EL (cell line): ENCODE data around the gene PYCR2.
"Not testable (repeated sequence)": the region's sequence is repeated elsewhere in the genome, so short reads cannot be mapped to it uniquely, and the experiment has no call there.

Experiments
- DNase-seq: peaks from one replicate; pipeline ENCODE4 v3.0.0-alpha.2; 2016

PYCR2 gene

DNA sequence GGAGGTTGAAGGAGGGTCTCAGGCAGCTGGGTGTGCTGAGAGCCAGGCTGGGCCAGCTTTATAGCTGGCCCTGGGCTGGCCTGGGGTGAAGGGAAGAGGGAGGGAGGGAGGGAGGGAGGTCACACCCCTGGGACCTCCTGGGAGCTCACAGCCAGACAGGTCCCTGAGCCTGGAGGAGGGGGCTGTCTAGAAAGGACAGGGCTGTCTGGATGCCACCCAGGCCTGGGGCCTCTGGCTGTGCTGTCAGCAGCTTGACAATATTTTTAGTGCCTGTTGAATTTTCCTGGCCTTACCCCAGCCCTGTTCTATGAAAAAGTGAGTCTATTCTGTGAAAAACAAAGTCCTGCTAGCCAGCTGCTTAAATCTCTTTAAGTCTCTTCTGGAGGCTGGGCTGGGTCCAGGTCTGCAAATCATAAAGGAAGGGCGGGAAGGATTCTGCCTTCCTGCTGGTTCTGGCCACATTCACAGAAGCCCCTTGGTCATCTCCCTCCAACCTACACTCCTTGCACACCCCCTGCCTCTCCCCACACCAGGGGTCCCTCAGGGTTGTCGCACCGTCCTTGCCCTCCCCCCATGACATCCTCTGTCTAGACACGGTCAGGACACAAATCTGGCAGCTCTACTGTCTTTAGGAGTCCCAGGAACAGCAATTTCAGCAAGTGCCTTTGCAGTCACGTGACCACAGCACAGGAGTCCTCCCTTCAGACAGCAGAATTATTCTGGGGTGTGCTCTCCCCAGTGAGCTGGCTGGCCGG is 17.3 kb upstream of the PYCR2 start, which contains the start of gene LEFTY2:
LEFTY2 (minus strand) TSS at position 34 of the 755 bp plus-strand sequence. CDS start 80 bp downstream, outside the sequence.
- no peak for DNase-seq

DNA sequence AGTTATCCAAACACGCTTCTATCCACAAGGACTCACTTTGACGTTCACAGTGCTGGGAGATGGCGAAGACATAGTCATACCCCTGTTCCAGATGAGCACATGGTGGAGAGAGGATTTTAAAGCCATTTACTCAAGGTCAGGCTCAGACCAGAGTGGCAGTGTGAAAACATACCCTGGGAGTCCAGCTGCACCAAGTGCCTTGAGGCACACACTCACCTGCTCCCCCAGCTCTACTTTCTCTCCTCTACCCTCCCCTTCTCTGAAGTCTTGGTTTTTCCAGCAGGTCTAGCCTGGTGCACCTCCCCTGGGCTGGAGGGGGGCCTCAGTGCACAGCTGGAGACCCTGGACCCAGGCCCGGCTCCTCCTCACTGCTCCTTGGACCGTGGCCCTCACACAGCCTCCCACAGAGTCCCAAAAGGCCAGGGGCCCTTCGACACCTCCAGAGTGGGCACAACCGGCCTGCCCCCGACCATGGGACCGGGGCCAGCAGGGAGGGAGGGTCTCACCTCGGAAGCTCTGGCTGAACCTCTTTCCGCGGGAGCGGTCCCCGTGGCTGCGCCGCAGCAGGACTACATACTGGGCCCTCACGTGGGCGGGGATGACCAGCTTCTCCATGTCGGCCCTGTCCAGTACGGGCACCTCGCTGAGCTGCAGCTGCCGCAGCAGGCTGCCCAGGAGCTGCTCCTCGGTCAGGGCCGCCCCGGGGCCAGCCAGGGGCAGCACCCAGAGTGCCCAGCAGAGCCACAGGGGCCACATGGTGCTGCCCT is 16.5 kb upstream of the PYCR2 start:
- no peak for DNase-seq

GRCh38 chr1:225939939-225940310 is 15.9 kb upstream of the PYCR2 start:
- DNase-seq: not testable (repeated sequence)

DNA sequence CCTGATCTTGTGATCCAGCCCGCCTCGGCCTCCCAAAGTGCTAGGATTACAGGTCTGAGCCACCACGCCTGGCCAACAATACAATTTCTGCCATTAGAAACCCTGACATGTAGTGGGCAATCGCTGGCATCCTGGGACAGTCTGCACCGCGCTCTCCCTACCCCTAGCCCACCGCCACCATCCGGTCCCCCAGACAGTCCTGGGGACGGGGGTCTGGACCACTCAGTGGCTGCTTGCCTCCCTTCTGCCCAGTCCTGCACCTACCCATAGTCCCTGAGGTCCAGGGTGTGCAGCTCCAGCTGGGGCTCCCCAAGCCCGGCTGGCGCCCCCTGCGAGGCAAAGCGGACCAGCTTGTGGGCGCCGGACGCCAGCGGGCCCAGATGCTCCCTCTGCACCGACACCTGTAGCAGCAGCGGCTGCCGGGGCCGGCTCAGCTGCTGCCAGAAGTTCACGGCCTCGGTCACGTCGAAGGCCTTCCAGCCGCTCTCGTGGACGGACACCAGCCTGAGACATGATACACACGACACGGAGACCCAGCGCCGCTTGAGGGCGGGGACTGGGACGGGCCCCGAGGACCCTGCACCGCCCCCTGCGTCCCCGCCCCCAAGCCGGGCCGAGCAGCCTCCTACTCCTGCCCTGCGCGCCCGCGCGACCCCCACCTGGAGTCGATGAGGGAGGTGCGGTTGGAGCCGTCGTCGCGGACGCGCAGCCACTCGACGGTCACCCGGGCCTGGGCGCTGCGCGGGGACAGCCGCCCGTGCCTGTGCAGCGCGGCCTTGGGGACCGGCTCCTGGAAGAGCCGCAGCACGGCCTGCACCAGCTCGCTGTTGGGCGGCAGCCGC is 15.3 kb upstream of the PYCR2 start:
- DNase-seq: not testable (repeated sequence)

GRCh38 chr1:225937048-225937968 is 13.3 kb upstream of the PYCR2 start:
- DNase-seq: no peak

GRCh38 chr1:225936523-225936922 is 12.5 kb upstream of the PYCR2 start:
- no peak for DNase-seq

DNA sequence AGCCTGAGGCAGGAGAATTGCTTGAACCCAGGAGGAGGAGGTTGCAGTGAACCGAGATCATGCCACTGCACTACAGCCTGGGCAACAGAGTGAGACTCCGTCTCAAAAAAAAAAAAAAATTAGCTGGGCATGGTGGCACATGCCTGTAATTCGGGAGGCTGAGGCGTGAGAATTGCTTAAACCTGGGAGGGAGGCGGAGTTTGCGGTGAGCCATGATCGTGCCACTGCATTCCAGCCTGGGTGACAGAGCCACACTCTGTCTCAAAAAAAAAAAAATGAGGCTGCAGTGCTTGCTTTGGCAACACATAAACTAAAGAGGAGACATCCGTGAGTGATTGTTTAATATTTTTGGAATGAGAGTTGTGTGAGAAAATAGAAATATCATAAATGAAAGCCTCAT is 12.0 kb upstream of the PYCR2 start:
- not testable (repeated sequence) for DNase-seq

- DNase-seq: no peak
Measured at GRCh38 chr1:225934711-225935110, 10.7 kb upstream of the PYCR2 start.

DNA sequence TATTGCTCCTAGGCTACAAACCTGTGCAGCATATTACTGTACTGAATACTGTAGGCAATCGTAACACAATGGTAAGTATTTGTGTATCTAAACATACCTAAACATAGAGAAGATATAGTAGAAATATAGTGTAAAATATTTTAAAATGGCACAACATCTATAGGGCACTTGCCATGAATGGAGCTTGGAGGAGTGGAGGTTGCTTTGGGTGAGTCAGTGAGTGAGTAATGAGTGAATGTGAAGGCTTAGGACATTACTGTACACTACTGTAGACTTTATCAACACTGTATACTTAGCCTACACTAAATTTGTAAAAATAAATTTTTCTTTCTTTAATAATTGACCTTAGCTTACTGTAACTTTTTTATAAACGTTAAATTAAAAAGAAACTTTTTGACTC is 9.0 kb upstream of the PYCR2 start:
- peak; percentile 69 for DNase-seq

DNA sequence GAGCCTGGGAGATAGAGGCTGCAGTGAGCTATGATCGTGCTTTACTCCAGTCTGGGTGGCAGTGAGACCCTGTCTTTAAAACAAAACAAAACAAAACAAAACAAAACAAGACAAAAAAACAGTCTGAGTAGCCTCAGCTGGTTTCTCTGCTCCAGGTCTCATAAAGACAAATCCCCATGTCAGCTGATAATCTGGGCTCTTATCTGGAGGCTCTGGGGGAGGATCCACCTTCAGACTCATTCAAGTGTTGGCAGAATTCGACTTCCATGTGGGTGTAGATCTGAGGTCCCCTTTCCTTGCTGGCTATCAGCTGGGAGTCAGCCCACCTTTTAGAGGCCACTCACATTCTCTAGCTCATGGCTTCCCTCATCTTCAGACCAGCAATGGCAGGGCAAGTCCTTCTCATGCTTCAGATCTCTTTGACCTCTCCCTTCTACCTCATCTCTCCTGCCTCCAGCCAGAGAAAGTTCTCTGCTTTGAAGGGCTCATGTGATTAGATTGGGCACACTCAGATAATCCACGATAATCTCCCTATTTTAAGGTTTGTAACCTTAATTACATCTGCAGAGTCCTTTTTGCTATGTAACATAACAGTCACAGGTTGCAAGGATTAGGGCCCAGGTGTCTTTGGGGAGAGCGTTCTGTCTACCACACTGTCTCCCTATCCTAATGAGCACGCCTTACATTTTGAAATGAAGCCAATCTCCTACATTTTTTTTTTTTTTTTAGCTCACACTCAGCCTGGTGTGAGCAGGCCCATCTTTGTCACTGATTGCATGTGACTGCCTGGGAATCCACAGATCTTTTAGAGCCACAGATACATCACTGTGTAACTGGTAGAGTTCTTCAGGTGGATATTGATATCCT is 7.5 kb upstream of the PYCR2 start:
- no peak for DNase-seq

DNA sequence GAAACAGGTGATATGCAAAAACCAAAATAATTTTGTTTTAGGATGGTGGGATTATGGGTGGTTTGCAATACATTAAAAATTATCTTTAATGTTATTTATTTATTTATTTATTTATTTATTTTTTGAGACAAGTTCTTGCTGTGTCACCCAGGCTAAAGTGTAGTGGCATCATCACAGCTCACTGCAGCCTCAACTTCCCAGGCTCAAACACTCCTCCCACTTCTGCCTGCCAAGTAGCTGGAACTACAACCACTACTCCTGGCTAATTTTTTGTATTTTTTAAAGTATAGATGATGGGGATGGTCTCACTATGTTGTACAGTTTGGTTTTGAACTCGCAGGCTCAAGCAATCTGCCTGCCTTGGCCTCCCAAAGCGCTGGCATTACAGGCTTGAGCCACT is 6.5 kb upstream of the PYCR2 start:
- DNase-seq: no peak

GRCh38 chr1:225929462-225929861 is 5.4 kb upstream of the PYCR2 start:
- DNase-seq: not testable (repeated sequence)

DNA sequence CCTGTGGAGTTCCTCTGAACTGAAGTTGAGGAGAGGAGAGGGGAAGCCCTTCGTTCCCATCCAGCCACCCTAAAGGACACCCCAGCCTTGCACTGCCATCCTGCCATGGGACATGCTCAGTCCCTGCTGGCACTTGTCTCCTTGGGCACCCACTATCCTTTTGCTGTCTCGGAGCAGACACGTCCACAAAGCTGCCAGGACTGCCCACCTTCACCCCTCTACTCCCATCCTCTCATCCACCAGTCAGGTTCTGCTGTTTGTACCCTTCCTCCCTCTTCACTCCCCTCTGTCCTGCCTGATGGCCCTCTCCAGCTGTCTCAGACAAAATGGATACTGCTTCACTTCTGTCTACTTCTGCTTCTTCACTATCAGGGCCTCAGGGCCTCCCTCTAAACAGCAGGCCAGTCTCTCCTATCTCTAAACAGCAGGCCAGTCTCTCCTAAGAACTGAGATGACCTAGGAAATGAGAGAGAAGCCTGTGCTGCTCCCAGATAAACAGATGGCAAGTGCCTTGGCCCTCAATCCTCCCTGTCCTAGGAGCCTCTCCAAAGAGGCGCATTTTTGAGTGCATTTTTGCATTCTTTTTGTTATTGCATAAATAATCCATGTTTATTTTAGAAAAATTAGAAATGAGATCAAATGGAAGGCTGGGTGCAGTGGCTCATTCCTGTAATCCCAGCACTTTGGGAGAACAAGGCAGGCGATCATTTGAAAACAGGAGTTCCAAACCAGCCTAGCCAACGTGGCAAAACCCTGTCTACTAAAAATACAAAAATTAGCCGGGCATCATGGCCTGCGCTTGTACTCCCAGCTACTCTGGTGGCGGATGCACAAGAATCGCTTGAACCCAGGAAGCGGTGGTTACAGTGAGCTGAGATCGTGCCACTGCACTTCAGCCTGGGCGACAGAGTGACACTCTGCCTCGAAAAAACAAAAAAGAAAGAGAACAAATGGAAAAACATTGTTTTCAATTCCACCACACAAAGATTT is 4.4 kb upstream of the PYCR2 start:
- DNase-seq: no peak

DNA sequence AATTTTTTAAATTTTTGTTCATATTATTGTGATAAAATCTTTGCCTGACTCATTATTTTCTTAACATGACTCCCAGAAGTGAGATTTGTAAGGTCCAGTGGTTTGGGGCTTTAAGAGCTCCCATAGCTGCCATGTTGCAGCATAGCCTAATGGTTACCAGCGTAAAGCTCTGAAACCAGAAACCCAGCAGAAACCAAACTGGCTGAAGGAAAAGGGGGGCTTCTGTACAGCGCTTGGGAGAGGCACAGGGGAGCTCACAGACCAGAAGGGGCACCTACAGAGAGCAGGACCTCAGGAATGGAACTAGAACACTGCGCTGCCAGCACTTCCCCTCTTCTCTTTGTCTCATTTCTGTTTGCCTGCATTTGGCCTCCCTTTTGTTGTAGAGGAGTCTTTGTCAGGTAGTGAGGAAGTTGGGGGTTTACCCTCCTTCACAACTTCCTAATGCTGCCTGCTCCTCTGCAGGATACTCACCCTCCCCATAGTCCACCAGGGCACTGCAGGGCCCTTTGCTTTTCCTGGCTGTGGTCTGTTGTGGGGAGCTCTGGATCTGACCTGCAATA is 2.6 kb upstream of the PYCR2 start:
- DNase-seq: peak; percentile 30

DNA sequence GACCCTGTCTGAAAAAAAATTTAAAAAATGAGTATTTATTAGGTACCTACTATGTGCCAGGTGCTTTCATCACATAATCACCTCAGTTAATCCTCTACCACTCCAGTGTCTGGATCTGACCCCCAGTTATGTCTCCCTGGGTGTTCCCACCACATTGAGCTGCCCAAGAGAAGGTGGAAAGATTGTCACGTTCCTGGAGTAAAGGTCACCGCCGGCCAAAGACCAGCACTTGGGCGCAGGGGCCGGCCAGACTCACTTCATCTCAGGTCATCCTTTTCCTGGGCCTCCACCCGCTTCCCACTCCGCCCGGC is 714 bp downstream of the PYCR2 start:
- DNase-seq: no peak

DNA sequence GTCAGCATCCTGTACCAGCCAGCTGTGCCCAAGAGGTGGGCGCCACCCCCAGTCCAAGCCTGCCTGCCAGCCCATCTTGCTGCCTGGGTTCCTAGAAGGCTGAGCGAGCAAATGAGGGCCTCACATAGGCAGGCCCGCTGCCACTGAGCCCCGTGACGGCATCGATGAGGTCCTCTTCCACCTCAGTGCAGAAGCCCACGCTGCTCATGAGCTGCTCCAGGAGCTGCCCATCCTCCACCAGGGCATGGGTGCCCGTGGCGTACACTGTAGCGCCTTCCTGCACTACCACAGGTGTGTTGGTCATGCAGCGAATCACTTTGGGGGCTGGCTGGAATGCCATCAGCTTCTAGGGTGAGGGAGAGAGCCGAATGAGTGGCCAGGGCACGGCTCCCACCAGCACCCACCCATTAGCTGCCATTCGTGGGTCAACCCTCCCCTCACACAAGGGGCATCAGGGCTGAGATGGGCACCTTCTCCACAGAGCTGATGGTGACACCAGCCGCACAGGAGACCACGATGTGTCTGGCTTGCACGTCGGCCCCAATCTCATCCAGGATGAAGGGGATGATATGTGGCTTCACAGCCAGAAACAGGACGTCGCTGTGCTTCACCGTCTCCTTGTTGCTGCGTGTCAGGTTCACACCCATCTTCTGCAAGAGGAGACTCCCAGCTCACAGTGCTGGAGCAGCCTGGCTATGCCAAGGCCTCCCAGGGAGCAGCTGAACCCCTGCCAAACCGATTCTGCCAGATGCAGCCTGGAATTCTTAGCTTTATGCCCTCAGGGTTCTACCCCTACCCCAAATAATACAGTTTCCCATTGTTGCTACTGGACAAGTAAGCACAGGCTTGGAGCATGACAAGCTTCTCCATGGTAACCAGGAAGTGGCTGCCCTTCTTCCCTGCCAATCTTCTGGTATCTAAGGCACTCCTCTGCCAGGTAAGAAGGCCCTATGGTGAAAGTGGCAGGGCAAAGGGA is 2.0 kb downstream of the PYCR2 start:
- DNase-seq: peak; percentile 18

GRCh38 chr1:225919906-225920305 is 4.1 kb downstream of the PYCR2 start:
- DNase-seq: peak; percentile 87

GRCh38 chr1:225918280-225918679 is 5.8 kb downstream of the PYCR2 start:
- no peak for DNase-seq
